HG02623 (cell line): ENCODE measurements around the gene RRP1B.
"Not testable (repeated sequence)": the region's sequence is repeated elsewhere in the genome, so short reads cannot be mapped to it uniquely, and the experiment has no call there.

Experiments
- ATAC-seq: cut with Tn5 transposase; IDR thresholded peaks from one replicate; pipeline ENCODE4 v1.9.1; 2021; ENCODE audit warnings: moderate library complexity; ENCODE audit not compliant: unreplicated experiment

Gene RRP1B

DNA sequence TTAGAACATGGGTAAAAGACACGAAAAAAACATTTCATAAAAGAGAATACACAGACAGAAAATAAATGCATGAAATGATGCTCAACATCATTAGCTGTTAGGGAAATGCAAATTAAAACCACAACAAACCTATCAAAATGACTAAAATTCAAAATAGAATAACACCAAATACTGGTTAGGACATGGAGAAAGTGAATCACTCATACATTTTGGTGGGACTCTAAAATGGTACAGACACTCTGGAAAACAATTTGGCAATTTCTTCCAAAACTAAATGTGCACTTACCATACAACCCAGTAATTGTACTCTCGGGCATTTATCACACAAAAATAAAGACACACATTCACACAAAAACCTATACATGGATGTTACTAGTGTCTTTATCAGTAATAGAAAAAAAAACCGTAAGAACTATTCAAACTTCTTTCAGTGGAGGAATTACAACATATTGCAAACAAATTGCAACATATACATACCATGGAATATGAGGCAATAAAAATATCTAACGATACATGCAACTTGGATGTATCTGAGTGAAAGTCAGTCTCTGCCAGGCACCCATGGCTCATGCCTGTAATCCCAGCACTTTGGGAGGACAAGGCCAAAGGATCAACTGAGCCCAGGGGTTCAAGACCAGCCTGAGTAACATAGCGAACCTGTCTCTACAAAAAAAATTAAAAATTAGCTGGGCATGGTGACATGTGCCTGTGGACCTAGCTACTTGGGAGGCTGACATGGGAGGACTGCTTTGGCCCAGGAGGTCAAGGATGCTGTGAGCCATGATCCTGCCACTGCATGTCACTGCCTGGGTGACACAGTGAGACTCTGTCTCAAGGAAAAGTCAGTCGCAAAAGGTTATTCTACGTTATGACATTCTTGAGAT, 19.6 kb upstream of the RRP1B start:
- ATAC-seq, result no peak

- no peak for ATAC-seq
These were observed 19.0 kb upstream of the RRP1B start for GRCh38 chr21:43640400-43640799.

GRCh38 chr21:43643193-43643592, 16.2 kb upstream of the RRP1B start:
- no peak for ATAC-seq

- ATAC-seq, result no peak
These were observed 15.3 kb upstream of the RRP1B start for GRCh38 chr21:43644071-43644470.

DNA sequence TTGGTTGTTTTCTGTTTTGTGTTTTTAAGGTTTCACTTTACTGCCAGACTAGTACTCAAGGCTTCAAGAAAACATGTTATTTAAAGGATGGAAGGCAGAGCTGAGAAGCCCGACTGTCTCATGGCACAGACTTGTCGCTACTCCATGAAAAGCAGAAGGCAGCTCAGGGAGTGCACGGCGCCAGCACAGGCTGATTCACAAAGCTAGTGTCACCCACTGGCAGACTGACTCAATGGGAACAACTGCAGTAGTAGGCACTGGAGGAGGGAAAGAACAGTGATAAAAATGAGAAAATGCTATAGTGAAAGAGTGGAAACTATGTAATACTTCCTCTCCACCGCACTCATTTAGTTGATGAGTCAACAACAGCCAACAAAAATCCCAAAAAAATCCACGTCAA, 14.8 kb upstream of the RRP1B start:
- ATAC-seq, result no peak

DNA sequence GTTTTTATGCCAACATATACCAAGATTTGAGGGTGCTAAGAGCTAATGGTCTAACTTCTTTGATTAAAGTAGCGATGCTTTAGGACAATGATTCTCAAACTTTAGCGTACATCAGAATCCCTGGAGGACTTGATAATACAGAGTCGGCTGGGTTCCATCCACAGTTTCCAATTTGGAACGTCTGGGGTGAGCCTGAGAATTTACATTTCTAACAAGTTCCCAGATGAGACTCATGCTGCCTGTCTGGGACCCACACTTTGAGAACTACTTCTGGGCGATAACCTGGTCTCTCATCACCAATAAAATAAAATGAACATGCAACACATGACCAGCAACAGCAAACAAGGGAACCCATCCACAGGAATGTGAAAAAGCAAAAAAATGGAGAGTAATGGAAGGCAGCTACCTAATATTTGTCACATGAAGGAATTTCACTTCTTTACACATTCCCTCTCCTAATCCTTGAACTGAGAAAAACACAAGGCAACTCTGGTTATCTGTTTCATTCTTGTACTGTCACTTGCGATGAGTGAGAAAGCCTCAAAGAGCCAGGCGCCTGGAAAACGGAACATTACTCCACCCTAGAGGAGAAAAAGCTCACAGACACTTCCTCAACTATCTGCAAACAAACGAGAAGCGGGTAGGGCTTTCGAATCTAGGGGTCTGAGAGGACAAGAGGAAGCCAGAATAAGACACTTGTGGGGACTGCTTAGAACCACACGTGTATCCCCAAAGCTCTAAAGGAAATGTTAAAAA, 14.0 kb upstream of the RRP1B start:
- ATAC-seq, result no peak

DNA sequence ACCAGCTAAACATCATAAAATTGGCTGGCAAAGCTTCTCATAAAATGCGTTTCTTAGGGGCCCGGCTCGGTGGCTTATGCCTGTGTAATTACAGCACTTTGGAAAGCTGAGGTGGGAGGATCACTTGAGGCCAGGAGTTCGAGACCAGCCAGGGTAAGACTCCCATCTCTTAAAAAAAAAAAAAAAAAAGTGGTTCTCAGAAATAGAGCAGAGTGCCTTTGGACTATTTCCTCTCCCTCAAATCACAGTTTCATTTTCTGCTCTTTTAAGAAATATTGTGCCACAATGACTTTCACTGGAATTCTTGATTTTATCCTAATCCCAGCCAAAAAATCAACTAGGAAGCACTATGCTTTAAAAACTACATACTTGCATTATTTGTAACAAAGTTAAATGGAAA, 13.4 kb upstream of the RRP1B start:
- no peak for ATAC-seq

- ATAC-seq, result peak; percentile 66
These were observed 12.7 kb upstream of the RRP1B start for GRCh38 chr21:43646550-43647260.

DNA sequence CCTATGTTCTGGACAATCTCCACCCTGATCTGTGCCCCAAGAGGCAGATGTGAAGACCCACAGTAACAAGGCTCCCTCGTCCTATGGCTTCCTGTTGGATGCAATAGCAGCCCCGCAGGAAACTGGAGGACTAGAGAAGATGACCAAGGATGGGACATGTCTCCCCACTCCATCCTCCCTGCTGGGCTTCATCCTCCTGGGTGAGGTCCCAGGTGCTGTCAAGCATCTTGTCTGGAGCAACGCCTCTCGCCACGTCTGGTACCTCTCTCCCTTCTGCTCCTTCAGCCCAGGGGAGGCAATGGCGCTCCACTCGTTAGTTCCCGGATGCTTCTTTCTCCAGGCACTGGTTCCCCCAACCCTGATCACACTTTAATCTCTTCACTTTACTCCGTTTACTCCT, 11.2 kb upstream of the RRP1B start:
- no peak for ATAC-seq

GRCh38 chr21:43651926-43652325, 7.4 kb upstream of the RRP1B start:
- not testable (repeated sequence) for ATAC-seq

GRCh38 chr21:43652616-43653015, 6.7 kb upstream of the RRP1B start:
- ATAC-seq, result no peak

- no peak for ATAC-seq
These were observed 5.7 kb upstream of the RRP1B start for GRCh38 chr21:43653626-43654025.

DNA sequence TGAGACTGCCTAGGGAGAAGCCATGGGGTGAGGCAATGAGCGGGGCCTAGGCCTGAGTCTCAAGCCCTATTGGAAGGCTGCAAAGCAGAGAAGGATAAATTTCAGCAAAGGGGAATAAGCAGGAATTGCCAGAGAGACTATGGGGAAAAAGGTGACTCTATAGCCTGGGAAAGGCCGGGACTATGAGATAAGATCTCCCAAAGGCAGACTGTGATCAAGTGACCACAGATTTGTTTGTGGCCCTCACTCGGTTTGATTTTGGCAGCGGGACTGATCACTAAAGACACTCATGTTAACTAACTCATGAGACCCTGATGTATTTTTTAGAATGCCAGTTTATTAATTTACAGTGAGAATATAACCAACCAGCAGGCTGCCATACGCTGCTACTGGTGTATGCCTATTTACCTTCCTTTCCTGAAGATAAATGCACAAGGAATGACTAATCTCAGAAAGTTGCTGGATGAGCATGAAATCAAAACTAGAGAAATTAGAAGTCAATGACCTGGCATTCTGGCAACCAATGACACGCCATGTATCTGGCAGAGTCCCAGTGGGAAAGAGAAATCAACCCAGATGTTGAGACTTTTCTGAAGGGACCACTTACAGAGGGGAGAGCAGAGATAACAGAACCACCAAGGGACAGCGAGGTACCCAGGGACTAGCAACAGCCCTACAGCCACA, 4.4 kb upstream of the RRP1B start:
- no peak for ATAC-seq

DNA sequence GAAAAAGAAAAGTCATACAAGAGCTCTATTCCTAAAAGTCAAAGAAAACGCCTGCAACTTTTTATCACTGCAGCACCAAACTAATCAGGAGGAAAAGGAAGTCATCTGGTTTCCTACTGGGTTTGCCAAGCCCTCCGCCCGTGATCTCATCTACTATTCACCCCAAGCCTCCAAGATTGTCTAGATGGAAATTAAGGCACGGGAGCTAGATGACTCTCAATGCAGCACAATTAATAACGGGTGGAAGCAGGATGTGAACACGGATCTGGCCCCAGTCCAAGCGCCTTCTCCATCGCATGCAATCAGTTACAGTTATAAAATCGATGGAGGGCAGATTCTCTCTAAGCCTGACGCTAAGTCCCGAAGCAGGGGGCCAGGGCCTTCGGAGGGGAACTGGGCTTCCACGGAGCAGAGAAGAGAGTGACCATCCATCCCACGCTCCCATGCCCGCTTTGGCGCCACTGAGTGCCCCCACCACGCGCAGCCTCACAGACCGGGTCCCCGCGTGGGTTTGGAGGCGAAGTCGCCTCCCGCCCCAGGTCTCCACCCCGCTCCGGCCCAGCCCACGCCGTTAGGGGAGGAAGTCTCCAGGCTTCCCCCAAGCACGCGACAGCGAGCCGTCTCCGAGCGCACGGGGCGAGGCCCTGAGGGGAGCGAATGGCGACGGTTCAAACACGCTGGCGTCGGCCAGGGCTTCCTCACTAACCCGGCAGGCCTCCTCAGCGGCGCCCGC, 1.8 kb upstream of the RRP1B start:
- ATAC-seq, result no peak

- no peak for ATAC-seq
These were observed 1.1 kb upstream of the RRP1B start for GRCh38 chr21:43658088-43658741.

GRCh38 chr21:43658769-43659135, 608 bp upstream of the RRP1B start:
- no peak for ATAC-seq

DNA sequence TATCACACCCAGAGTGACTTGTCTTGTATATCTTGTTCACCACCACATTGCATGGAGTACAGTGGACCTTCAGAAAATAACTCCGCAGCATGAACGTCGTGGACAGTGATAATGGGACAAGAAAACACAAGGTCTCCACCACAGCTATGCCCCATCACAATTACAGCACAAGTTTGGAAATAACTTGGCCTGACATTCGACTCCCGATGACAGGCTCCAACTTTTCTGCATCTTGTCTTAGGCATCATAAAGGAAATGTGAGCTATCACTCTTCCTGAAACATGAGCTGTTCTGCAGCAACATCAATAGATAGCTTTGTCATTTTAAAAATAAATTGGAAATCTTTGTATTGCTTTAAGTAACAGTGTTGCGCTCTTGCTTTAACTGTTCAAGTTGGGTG, 2.9 kb downstream of the RRP1B start:
- ATAC-seq, result no peak

GRCh38 chr21:43663033-43663432, 3.7 kb downstream of the RRP1B start:
- ATAC-seq, result no peak

DNA sequence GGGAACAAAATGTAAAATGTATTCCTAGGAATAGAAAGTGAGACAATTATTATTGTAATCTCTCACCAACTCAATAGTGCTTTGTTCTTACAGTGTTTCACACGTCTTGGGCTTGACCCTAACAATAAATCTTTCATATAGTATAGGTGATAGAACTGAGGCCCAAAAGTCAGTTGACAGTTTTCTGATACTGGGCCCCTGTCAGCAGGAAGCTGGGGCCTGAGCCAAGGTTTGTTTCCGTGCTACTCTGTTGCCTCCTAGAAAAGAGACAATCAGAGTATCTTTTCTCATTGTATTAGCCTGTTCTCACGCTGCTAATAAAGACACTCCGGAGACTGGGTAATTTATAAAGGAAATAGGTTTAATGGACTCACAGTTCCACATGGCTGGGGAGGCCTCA, 5.0 kb downstream of the RRP1B start:
- ATAC-seq, result no peak

GRCh38 chr21:43665879-43666278, 6.5 kb downstream of the RRP1B start:
- no peak for ATAC-seq
